ENCODE results near the gene C16orf54. TPM values are rescaled to one million over a fixed set of nuclear protein-coding genes. Genes with fewer than 3 reads are reported as not detected.
"Not testable (repeated sequence)": the region's sequence is repeated elsewhere in the genome, so short reads cannot be mapped to it uniquely, and the experiment has no call there.

Gene C16orf54
- total RNA-seq, 2 donors from 2014 or later, result 1.7 TPM

GRCh38 chr16:29710227-29711219 lies 35.3 kb downstream of the C16orf54 start:
- H3K27ac ChIP-seq, result no peak overlapping the region
- no peaks in the 10 kb centered on the region for H3K9me3 ChIP-seq
- H3K4me3 ChIP-seq, result no peak overlapping the region
- no peaks in the 10 kb centered on the region for H3K36me3 ChIP-seq
- no peaks in the 10 kb centered on the region for H3K4me1 ChIP-seq
- H3K9ac ChIP-seq (ENCODE audit: low read depth in 2 of 2, low read length in 2 of 2), result no peak overlapping the region
- TF ChIP-seq CTCF (IDR thresholded peaks at IDR 0.05), result peak; percentile 63
- H3K27me3 ChIP-seq, result no peaks in the 10 kb centered on the region
- peak; percentile 45 for DNase-seq
- intact Hi-C loops (cut with DNase I), result no loop called here

DNA sequence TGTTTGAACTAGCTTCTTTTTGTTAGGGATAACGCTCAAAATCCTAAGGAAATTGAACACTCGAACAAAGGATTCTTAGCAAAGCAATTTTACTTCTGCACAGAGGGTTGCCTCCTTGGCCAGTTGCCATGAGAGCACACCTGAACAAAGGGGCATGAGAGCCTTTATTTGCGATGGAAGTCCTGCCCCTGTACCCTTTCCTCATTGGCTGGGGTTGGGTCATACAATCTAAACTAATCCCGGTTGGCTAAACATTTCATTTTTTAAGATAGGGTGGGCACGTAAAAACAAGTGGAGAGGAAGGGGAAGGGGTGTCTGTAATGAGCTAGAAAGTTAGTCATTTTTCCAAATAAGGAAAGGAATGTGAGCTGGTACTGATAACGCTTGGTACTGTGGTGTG lies 36.1 kb downstream of the C16orf54 start:
- H3K9me3 ChIP-seq; H3K4me1 ChIP-seq; DNase-seq; H3K36me3 ChIP-seq; H3K27ac ChIP-seq; H3K9ac ChIP-seq (ENCODE audit: low read depth in 2 of 2, low read length in 2 of 2); intact Hi-C loops (cut with DNase I); H3K27me3 ChIP-seq; H3K4me3 ChIP-seq: not testable (repeated sequence)

DNA sequence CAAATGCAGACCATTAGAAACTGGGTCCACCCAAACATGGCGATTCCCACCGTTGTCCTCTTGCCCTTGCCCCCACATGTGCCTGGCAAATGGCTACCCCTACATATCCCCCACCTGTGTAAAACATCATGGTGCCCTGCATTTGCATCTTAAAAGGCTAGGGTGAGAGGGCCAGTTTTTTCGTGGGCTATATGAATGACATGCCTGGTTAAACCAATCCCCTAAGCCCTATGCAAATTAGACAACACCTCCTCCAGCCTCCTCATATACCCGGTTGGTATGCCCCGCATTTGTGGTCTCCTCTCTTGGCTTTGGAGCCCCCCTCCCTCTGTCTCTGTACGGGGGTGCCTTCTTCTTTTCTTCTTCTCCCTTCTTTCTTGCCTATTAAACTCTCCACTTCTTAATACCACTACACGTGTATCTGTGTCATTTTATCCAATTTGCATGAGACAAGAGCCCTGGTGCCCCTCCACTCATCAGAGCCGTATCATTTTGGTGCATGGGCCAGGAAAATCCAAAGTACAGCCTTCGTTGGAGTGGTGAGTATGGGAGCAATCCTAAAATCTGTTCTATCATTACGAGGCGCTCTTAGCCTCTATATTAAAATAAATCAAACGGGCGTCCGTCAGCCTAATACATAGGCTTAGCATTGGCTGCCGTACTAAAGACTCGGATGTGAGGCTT lies 36.7 kb downstream of the C16orf54 start:
- intact Hi-C loops (cut with DNase I), result no loop called here
- no peak for DNase-seq
- Histone ChIP-seq H3K4me3 (no peak overlapping the region), H3K9me3 (no peaks in the 10 kb centered on the region), H3K27ac (no peak overlapping the region), H3K36me3 (no peaks in the 10 kb centered on the region), H3K27me3 (no peaks in the 10 kb centered on the region), H3K9ac (ENCODE audit: low read depth in 2 of 2, low read length in 2 of 2) (no peak overlapping the region), H3K4me1 (no peaks in the 10 kb centered on the region)
- no peak for TF ChIP-seq CTCF (IDR thresholded peaks at IDR 0.05)

GRCh38 chr16:29707160-29707559 lies 38.6 kb downstream of the C16orf54 start:
- H3K36me3 ChIP-seq; H3K9me3 ChIP-seq; DNase-seq; intact Hi-C loops (cut with DNase I); H3K4me1 ChIP-seq; H3K27me3 ChIP-seq; H3K9ac ChIP-seq (ENCODE audit: low read depth in 2 of 2, low read length in 2 of 2); H3K27ac ChIP-seq; H3K4me3 ChIP-seq: not testable (repeated sequence)

GRCh38 chr16:29705030-29705429 lies 40.8 kb downstream of the C16orf54 start:
- no peak overlapping the region for H3K27ac ChIP-seq
- no peaks in the 10 kb centered on the region for H3K9me3 ChIP-seq
- no peak for DNase-seq
- no peak overlapping the region for H3K4me3 ChIP-seq
- H3K36me3 ChIP-seq, result no peaks in the 10 kb centered on the region
- no peak for TF ChIP-seq CTCF (IDR thresholded peaks at IDR 0.05)
- H3K4me1 ChIP-seq, result no peaks in the 10 kb centered on the region
- intact Hi-C loops (cut with DNase I), result no loop called here
- H3K27me3 ChIP-seq, result no peaks in the 10 kb centered on the region
- no peak overlapping the region for H3K9ac ChIP-seq (ENCODE audit: low read depth in 2 of 2, low read length in 2 of 2)

DNA sequence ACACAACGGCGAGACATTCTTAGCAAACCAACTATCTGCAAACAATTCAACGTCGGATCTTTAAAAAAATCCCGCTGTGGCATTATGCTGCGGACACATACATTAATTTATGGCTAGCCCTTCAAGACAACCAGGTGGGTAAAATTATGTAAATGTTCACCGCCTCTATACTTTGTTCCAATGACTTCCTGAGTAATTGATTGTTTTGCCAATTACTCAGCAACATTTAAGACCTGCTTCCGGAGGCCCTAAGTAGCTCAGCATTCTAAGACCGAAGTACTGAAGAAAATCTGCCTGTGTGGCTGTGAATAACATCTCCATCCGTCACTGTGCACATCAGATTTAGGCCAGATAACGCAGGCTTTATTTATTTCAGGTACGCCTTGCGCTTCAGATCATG lies 43.5 kb downstream of the C16orf54 start:
- intact Hi-C loops (cut with DNase I), result loop anchor here (5.0 kb wide), 1 partner anchor 320 kb away; the partner anchor contains the start of gene C16orf92
- H3K36me3 ChIP-seq, result no peaks in the 10 kb centered on the region
- H3K27me3 ChIP-seq, result no peaks in the 10 kb centered on the region
- TF ChIP-seq CTCF (IDR thresholded peaks at IDR 0.05), result no peak
- no peak overlapping the region for H3K4me3 ChIP-seq
- no peak for DNase-seq
- H3K27ac ChIP-seq, result no peak overlapping the region
- no peaks in the 10 kb centered on the region for H3K4me1 ChIP-seq
- no peak overlapping the region for H3K9ac ChIP-seq (ENCODE audit: low read depth in 2 of 2, low read length in 2 of 2)
- no peaks in the 10 kb centered on the region for H3K9me3 ChIP-seq
